GM20431 (cell line): ENCODE data around the gene LZTR1.
"Not testable (repeated sequence)": the region's sequence is repeated elsewhere in the genome, so short reads cannot be mapped to it uniquely, and the experiment has no call there.

Experiments
- in situ Hi-C: fragments of 300-500 bp; cut with MseI, MboI; formaldehyde crosslinking; loops from one replicate; pipeline ENCODE4 v1.15.0; 2020; ENCODE audit warnings: low sequenced_read_pairs; ENCODE audit not compliant: unreplicated experiment

LZTR1 gene

GRCh38 chr22:20964799-20965103 is 17.3 kb upstream of the LZTR1 start:
- in situ Hi-C loops = no loop called here

DNA sequence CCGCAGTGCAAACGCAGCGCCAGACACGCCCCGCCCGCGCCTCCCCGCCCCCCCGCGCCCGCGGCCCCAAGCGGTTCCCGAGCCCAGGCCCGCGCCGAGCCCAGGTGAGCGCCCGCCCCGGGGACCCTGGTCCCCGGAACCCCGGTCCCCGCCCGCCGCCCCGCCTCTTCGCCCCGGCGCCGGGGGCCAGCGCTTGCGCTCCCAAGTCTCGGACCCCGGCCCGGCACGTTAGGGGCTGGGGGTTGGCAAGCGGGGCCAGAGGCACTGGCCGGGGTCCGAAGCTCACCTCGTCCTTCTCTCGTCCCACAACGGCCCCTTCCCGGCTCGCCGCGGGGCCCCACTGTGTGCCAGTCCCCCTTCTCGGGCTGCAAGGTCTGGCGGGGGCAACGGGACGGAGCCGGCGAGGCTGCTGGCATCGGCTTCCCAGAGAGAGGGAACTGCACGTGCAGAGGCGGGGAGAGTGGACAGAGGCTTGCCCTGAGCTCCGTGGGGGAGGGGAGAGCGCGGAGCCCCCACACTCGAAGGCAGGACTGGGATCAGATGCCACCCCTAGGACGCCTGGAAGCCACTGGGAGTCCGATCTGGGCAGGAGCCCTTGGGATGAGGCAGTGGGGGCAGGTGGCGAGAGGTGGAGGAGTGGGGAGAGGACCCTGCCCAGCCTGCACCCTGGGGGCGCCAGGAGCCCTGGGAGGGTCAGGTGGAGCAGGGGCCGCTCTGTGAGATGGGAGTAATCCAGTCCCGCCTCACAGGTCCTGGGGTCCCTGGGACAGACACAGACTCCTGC is 16.8 kb upstream of the LZTR1 start:
- in situ Hi-C loops = no loop called here

- in situ Hi-C loops = no loop called here
These were observed 15.9 kb upstream of the LZTR1 start for GRCh38 chr22:20965888-20966855.

DNA sequence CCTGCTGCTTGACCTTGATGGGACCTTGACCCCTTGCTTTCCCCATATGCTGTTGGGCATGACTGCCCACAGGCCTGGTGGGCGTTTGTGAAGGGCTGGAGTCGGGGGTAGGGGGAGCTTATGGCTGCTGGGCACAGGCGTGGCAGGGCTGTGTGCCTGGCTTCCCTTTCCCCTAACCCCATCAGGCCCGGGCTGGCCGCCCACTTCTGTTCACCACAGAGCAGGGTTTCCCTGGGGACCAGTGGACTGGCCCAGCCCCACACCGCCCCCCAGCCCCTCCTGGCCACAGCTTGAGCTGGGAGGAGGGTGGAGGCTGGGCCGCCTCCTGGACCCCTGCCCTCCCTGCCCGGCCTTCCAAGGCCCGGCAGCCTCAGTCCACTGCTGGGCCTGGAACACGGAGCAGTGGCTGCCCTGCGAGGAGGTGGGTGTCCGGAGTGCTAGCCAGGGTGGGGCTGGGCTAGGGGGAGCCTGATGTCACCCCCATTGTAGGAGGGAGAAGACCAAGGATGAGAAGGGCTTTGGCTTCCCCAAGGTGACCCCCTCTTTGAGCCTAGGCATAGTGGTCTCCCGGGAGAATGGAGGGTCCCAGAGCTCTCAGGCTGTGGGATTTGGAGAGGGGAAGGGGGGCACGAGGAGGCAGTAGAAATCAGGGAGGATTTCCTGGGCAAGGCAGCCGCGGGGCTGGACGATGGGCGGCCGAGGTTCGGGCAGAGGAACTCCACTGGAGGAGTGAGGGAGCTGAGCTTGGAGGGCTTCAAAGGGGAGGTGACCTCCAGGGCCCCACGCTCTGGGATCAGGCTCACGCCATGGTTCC is 15.0 kb upstream of the LZTR1 start, which contains the start of gene AIFM3:
AIFM3 (plus strand) TSS at position 373 of the 814 bp plus-strand sequence. CDS start 690 bp downstream, outside the sequence.
- in situ Hi-C loops = no loop called here

DNA sequence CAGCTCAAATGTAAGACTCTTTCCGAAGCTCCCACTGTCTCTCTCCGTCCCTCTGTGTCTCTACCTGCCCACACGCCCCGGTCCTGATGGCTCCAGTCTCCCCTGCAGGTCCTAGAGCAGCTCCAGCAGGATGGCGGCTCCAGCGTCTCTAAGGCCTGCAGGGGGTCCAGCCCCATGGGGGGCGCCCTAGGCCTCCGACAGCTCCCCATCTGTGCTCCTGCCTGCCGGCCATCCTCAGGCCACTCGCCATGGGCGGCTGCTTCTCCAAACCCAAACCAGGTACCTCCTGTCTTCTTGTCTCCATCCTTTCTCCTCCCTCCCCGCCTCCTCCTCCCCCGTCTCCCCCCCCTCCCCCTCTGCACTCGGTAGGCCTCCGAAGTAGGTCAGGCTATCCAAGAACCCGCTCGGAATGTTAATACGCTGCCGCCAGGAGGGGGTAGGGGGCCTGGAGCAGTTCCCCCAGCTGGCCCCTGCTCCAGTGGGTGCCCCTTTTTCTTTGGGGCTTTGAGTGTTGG is 14.3 kb upstream of the LZTR1 start:
- in situ Hi-C loops = no loop called here

- in situ Hi-C loops = no loop called here
These were observed 13.7 kb upstream of the LZTR1 start for GRCh38 chr22:20968281-20968977.

GRCh38 chr22:20970939-20971657 is 11.0 kb upstream of the LZTR1 start:
- in situ Hi-C loops = no loop called here

- in situ Hi-C loops = not testable (repeated sequence)
These were observed 9.9 kb upstream of the LZTR1 start for GRCh38 chr22:20972014-20972694.

DNA sequence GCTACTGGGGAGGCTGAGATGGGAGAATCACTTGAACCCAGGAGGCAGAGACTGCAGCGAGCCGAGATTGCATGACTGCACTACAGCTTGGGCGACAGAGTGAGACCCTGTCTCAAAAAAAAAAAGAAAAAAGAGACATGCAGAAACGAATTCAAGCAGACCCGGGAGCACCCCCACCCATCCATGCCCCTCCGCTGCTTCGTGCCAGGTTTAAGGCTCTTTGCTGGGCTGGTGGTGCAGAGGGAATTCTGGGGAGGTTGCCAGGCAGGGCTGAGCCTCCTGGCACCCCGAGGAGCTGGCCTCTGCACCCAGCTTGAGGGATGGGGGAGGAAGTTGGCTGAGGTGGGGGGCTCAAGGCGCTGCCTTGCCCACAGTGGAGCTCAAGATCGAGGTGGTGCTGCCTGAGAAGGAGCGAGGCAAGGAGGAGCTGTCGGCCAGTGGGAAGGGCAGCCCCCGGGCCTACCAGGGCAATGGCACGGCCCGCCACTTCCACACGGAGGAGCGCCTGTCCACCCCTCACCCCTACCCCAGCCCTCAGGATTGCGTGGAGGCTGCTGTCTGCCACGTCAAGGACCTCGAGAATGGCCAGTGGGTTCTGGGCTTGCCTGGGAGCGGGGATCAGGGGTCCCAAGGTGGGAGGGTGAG is 9.0 kb upstream of the LZTR1 start:
- in situ Hi-C loops = no loop called here

DNA sequence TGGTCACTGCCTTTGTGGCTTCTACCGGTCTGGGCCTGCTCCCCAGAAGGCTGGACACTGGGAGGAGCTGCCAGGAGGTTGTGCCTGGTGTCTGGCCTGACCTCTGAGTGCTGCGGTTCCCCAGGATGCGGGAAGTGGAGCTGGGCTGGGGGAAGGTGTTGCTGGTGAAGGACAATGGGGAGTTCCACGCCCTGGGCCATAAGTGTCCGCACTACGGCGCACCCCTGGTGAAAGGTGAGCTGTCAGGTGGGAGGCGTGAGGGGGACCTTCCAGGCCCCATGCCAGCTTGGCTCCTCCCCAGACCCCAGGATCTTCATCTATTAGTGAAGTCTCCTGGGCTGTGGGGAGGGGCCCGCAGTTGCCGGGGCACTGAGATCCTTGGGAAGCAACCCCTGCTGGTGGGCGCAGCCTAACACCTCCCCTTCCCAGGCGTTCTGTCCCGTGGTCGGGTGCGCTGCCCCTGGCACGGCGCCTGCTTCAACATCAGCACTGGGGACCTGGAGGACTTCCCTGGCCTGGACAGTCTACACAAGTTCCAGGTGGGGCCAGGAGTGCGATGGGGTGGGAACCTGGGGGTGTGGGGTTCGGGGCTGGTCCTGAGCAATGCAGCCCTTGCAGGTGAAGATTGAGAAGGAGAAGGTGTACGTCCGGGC is 8.3 kb upstream of the LZTR1 start:
- in situ Hi-C loops = no loop called here

- in situ Hi-C loops = no loop called here
These were observed 7.7 kb upstream of the LZTR1 start for GRCh38 chr22:20974336-20974955.

DNA sequence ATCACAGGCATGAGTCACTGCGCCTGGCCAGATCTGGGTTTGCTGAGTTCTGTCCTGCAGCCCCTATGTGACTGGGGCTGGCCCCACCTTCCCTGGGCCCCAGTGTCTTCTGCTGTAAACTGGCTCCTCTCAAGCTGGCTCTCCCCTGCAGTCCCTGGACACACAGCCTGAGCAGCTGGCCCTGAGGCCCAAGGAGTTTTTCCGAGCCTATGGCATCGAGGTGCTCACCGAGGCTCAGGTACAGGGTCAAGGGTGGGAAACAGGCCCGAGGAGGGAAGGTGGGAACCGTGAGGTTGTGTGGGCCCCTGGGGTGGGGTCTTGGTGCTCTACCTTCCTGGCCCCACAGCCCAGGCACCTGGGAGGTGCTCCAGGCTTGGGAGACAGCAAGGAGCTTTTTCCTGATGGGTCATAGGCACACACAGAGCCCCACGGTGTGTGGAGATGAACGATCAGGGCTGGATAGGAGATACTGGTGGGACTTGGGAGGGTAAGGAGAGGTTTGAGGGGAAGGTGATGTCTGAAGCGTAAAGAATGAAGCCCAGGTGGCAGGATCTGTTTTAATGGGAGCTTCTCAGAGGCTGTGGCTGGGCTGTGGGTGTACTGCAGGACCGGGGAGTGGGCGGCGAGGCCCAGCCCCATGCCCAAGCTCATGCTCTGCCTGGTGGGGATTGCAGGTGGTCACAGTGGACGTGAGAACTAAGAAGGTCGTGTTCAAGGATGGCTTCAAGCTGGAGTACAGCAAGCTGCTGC is 6.4 kb upstream of the LZTR1 start:
- in situ Hi-C loops = no loop called here

GRCh38 chr22:20976291-20976877 is 5.7 kb upstream of the LZTR1 start:
- in situ Hi-C loops = no loop called here

DNA sequence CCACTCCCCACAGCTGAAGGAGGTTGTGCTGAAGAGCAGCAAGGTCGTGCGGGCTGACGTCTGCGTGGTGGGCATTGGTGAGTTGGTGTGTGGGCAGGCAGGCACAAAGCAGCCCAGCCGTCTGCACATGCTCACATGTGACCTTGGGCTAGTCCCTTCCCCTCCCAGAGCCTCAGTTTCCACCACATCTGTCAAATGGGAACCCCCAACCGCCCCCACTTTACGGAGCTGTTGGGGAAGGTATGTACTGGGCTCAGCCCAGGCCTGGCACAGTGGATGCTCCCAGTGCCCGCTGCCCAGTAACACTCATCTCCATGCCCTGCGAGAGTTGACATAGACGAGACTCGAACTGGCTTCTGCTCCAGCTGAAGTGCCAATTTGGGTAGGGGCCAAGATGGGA is 5.1 kb upstream of the LZTR1 start:
- in situ Hi-C loops = no loop called here

GRCh38 chr22:20977516-20978170 is 4.5 kb upstream of the LZTR1 start:
- in situ Hi-C loops = no loop called here
